Mammary epithelial cell (primary cell): ENCODE data around the gene YAP1.

Experiments
- EZH2 ChIP-seq: IDR thresholded peaks from 2 replicates; pipeline ENCODE4 v1.6.1; 2012; ENCODE audit warnings: low read length, inconsistent platforms, borderline replicate concordance
- TF ChIP-seq, protein P1 (sequence below), 2 donors: IDR thresholded peaks in 1 of 2; conservative IDR thresholded peaks in 1 of 2; 2 replicates each; pipeline ENCODE4 v1.5.1; 2011 to 2012; ENCODE audit warnings: inconsistent platforms in 2 of 2, low read length in 2 of 2, mild to moderate bottlenecking in 2 of 2, control low read depth in 1 of 2, low read depth in 1 of 2; ENCODE audit not compliant: insufficient read depth in 1 of 2; ENCODE audit errors: extremely low read depth in 1 of 2

DNA sequence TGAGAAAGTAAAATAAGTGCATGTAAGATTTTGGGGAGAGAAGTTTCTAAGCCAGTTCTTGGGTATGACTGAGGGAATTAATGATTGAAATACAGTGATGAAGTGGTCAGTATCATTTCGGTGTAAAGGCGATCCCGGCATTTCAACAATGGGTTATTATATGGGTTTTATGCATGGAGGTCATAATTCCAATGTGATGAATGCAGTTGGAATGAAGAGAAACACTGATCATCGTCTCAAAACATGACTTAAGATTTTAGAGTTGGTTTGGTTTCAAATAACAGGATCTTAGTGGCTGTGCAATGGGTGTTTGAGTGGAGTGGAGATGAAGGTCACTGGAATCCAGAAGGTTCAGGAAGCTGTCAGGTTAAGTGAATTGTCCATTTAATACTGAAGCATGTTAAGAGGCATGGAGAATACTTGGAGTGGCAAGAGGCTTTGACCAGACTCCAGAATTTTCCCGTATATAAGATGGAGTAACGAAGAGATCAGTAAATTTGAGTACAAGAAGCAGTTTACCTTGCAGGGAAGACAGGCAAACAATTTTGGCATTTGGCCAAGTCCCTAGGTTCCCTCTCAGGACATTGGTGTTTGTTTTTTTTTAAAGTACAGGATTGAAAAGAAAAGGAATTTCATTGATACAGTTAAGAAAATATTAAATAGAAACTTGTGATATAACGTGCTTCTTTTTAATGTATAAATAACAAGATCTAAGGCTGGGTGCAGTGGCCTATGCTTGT, 110.7 kb downstream of the YAP1 start:
- TF ChIP-seq, protein P1, sequence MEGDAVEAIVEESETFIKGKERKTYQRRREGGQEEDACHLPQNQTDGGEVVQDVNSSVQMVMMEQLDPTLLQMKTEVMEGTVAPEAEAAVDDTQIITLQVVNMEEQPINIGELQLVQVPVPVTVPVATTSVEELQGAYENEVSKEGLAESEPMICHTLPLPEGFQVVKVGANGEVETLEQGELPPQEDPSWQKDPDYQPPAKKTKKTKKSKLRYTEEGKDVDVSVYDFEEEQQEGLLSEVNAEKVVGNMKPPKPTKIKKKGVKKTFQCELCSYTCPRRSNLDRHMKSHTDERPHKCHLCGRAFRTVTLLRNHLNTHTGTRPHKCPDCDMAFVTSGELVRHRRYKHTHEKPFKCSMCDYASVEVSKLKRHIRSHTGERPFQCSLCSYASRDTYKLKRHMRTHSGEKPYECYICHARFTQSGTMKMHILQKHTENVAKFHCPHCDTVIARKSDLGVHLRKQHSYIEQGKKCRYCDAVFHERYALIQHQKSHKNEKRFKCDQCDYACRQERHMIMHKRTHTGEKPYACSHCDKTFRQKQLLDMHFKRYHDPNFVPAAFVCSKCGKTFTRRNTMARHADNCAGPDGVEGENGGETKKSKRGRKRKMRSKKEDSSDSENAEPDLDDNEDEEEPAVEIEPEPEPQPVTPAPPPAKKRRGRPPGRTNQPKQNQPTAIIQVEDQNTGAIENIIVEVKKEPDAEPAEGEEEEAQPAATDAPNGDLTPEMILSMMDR (conservative IDR thresholded peaks at IDR 0.05 in 1 of 2, IDR thresholded peaks at IDR 0.05 in 1 of 2; ENCODE audit: extremely low read depth in 1 of 2, insufficient read depth in 1 of 2, low read depth in 1 of 2, low read length in 2 of 2): no peak
- no peak for TF ChIP-seq EZH2
